Stimulated activated CD8-positive, alpha-beta memory T cell treated with anti-CD3 and anti-CD28 coated beads, Interleukin-7, amount 100 ng/mL, for 48 hours (primary cell): ENCODE data around the gene AGK.
"Not testable (repeated sequence)": the region's sequence is repeated elsewhere in the genome, so short reads cannot be mapped to it uniquely, and the experiment has no call there.

ENCODE experiments used
- DNase-seq, 2 donors: peaks; one replicate each; pipeline ENCODE4 v3.0.0-alpha.2; 2020; ENCODE audit warnings: low read depth in 1 of 2; ENCODE audit errors: extremely low read depth in 1 of 2

The AGK gene

GRCh38 chr7:141674171-141674671, 123.0 kb downstream of the AGK start:
- no peak for DNase-seq

GRCh38 chr7:141674702-141675101, 123.5 kb downstream of the AGK start:
- DNase-seq = no peak

- no peak for DNase-seq
Measured at GRCh38 chr7:141675436-141676215, 124.4 kb downstream of the AGK start.

DNA sequence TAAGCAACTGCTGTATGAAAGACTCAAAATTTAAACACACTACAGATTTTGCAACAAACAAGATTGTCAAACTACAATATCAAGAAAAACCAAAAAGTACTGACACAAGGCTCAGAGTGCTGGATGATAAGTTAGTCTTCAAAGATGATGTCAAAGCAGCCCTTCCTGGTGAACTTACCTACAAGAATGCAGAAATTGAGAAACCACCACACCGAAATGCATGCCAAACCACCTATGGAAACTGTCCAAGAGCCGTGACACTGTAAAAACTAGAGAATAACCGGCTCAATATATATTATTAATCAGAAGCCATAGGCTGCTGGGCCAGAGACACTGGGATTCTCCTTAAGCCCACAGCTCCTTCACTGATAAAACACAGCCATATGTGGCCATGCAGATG, 125.4 kb downstream of the AGK start:
- no peak for DNase-seq

DNA sequence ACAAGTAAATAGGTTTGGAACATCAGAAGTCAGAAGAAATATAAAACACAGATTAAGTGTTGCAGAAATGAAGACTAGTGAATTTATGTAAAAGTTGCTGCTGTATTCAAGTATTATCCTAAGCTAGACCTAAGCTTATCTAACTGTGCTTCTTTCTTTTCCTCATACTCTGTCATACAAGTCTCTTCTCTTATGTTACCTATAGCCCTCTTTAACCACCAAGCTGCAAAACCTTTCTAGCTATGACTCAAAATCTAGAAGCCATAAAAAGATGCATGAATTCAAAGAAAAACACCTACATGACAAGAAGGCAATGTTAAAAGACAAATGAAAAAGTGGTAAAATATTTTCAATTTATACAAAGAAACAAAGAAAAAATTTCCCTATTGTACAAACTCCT, 127.8 kb downstream of the AGK start:
- DNase-seq = no peak

DNA sequence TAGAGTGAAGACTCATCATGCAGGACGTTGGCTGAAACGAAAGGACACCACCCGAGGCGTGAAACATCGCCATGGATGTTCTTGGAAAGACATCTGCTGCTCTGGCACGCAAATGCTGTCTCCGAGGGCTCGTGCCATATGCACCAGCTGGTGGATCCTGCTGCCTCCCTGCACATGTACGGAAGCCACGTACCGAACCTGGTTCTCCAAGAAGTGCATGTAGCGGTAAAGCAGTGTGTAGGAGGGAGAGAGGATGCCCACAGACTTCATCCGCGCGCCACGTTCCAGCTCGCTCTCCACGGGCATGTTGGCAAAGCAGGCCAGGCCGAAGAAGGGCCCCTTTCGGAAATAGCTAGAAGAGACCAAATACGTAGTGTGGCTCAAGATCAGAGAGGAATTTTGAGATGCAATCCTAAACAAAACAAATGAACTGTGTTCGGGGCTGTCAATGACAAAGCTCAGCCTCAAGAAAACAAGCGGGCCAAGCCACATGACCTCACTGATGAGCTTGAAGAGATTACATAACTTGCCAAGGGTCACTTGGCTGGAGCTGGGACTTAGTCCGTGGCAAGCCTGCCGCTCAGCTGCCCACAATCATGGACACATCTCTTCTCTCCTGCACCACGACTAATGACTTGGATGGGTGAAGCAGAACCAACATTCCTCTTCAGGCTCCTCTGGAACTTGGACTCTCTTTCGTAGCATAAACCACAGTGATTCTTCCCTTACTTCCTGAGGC, 134.2 kb downstream of the AGK start:
- no peak for DNase-seq

GRCh38 chr7:141686074-141686473, 134.9 kb downstream of the AGK start:
- DNase-seq = no peak

DNA sequence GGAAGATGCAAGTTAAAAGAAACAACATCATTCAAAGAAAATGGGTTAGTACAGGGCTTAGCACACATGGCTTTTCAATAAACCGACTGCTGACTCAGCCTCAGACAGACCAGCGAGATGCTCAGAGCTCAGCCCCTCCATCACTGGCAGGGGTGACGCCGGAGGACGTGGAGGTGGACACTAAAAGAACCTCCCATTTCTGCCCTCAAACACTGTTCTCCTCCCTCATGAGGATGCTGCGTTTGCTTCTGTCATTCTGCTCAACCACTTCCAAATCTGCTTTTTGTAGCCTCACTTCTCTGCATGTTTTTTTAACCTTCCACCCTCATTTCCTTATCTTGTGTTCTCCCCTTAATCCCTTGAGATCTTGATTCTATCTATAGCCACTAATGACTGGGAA, 135.5 kb downstream of the AGK start:
- DNase-seq = no peak

DNA sequence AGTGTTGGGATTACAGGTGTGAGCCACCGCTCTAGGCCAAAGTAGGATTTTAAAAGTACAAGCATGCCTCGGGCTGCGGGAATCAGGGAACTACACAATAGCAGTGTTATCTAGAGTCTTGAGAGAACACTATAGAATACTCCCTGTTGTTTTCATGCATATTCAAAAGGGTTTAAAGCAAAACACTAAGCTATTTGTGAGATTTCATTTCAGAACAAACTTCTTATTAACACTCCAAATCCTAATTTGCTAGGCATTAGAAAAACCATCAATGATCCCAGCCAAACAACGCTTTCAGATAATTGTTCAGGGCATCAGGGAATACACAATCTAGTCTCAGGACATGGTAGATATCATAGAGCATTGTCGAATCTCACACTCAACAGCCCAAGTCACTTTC, 136.8 kb downstream of the AGK start:
- no peak for DNase-seq

- DNase-seq = not testable (repeated sequence)
Measured at GRCh38 chr7:141689072-141689825, 138.0 kb downstream of the AGK start.

DNA sequence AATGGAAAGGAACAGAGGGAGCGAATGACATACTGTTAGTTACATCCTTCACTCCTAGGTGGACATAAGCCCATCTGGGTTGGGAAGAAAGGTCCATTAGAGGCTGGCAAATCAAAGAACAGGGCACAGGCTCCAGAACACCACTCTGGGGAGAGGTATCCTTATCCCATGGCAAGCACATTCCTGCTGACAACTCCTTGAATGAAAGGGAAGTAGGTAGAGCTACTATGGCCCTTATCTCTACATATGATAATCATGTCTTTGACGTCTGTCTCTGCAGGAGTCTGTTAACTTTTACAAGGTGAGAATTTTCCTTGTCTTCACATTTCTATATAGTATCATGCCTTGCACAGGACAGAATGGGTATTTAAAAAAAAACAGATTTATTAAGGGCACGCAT, 140.3 kb downstream of the AGK start:
- DNase-seq = no peak

DNA sequence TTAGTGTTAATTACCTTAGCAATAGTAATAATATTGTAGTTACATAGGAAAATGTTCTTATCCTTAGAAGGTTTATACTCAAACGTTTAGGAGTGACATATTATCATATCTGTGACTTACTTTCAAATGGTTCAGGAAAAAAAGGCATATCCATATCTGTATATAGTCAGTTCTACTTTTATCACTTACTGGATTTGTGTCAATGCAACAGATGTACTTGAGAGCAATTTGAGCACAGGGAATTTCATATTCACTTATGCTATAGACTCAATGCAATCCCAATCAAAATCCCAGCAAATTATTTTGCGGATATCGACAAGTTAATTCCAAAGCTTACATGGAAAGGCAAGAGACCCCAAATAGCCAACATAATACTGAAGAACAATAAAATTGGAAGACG, 140.8 kb downstream of the AGK start:
- DNase-seq = no peak

DNA sequence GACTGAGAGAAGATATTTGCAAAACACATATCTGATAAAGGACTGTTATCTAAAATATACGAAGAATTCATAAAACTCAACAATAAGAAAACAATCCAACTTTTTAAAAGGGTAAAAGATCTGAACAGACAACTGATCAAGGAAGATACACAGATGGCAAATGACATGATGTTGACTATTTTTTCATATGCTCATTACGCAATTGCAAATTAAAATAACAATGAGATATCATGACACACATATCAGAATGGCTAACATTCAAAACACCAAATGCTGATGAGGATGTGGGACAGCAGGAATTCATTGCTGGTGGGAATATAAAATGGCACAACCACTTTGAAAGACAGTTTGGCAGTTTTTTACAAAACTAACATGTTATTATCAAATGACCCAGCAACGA, 141.9 kb downstream of the AGK start:
- no peak for DNase-seq

GRCh38 chr7:141695803-141696289, 144.6 kb downstream of the AGK start:
- DNase-seq = no peak

- no peak for DNase-seq
Measured at GRCh38 chr7:141696348-141696747, 145.1 kb downstream of the AGK start.

DNA sequence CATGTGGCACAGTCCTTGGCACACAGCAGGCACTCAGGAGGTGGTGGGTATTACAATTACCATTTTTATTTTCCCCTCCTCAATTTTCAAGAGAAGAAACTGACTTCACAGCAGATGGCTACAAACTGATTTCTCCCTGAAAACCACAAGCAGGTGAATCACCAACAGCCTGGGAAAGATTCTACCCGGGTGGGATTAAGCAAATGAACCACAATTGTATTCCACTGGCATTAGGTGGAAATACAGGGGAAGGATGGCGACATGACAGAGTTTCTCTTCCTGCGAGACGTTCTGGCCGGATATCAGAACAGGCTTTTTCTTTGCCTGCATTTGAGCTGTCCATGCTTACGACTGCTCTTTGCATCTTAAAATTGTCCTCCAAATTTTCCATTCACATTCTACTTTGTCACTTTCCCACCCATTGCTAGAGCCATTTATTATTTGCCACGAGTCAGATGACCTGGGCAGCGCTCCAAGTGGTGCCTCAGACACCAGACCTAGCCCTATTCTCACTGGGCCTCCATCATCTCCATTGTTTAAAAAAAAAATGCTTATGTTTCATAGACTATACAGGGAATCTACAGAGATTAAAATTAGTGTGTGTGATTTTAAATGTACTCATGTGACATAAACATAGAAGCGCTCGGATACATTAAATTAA, 146.1 kb downstream of the AGK start:
- no peak for DNase-seq

GRCh38 chr7:141698247-141699015, 147.2 kb downstream of the AGK start:
- no peak for DNase-seq

DNA sequence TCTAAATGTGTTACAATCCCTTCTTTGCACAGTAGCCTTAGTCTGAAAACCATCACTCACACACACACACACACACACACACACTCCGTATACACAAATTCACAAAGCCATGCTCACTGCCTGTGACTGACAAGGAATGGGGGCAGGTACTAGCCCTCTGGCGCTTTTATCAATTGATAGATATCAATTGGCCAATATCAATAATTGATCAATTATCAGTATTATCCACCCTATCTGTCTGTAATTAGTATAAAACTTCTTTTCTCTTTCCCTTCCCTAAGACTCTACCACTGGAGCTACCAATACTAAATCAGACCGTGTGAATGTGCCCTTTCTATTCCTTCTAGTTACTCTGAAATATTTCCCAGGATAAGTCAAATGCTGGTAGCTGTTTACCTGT, 148.7 kb downstream of the AGK start:
- DNase-seq = no peak

DNA sequence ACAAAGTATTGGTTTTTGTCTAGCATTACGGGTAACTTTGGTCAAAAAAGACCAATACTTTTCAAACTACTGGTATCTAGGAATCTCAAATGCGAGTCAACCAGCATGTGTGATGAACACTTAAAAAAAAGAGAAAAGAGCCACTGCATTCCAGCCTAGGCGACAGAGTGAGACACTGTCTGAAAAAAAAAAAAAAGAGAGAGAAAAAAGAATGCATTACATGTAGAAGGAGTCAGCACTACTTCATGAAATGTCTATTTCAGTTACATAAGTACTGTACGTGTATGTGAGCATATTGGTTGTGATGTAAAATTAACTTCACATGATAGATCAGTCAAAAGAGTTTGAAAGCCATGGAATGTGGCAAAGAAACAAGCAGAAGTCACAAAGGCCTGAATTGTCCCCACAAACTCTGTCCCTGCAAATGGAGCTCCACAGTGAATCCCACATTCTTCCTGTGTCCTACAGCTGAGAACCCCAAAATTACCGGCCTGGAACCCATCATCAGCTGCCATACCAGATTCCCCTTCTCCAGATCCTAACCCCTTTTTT, 149.2 kb downstream of the AGK start:
- DNase-seq = no peak

DNA sequence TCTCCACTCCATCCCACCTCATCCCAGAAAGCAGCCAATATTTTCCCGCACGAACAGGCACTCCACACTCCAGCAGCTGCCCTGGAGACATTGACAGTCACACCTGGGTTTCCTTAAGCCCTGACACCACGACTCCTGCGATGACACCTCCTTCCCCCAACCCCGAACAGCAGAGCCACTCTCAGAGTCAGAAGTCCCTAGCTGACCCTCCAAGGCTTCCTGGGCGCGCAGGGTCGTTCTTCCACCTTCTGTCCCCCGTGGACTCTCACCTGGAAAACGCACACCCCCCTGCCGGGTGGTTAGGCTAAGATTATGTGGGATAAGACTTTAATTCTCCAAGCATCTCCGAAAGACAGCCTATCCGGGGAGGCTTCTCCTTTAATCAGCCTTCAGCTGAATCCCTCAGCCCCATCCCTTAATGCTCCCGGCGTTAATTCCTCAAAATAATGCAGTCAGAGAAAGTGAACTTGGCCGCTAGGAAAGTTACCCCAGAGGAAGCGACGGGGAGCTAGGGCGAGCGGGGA, 149.7 kb downstream of the AGK start:
- no peak for DNase-seq
